SK-N-SH treated with all-trans-retinoic acid at 6 μM for 48 hours (cell line): Measurements from ENCODE around the gene GIPC2.

Experiments used
- ARNTL ChIP-seq: fragments of 450-650 bp; formaldehyde crosslinking; IDR thresholded peaks from 2 replicates; pipeline ENCODE4 v1.5.0; 2020; ENCODE audit warnings: low read depth, mild to moderate bottlenecking, moderate library complexity, borderline replicate concordance
- BACH2 ChIP-seq: fragments of 250-450 bp; sonication (Bioruptor Pico); IDR thresholded peaks from 2 replicates; pipeline ENCODE4 v1.9.0; 2021; ENCODE audit warnings: mild to moderate bottlenecking, borderline replicate concordance
- CSDC2 ChIP-seq: fragments of 250-450 bp; sonication (Bioruptor Pico); IDR thresholded peaks from 2 replicates; pipeline ENCODE4 v1.5.0; 2020; ENCODE audit warnings: mild to moderate bottlenecking, moderate library complexity
- PATZ1 ChIP-seq: fragments of 250-450 bp; sonication (Bioruptor Pico); IDR thresholded peaks from 2 replicates; pipeline ENCODE4 v1.8.0; 2020; ENCODE audit warnings: mild to moderate bottlenecking, moderate library complexity, borderline replicate concordance
- PPARA ChIP-seq: fragments of 250-450 bp; sonication (Bioruptor Pico); IDR thresholded peaks from 2 replicates; pipeline ENCODE4 v1.5.0; 2020; ENCODE audit warnings: mild to moderate bottlenecking, borderline replicate concordance
- RARB ChIP-seq: fragments of 250-450 bp; sonication (Bioruptor Pico); IDR thresholded peaks from 2 replicates; pipeline ENCODE4 v1.8.0; 2021; ENCODE audit warnings: mild to moderate bottlenecking, moderate library complexity
- ZFP3 ChIP-seq: fragments of 250-450 bp; sonication (Bioruptor Pico); IDR thresholded peaks from 2 replicates; pipeline ENCODE4 v1.5.0; 2020; ENCODE audit warnings: mild to moderate bottlenecking, moderate library complexity

GRCh38 chr1:78009276-78009675 is 36.5 kb upstream of the GIPC2 start:
- no peak for TF ChIP-seq BACH2
- no peak for TF ChIP-seq ARNTL (CRISPR knock-in tag)
- no peak for TF ChIP-seq ZFP3 (CRISPR knock-in tag)
- TF ChIP-seq PATZ1 (CRISPR knock-in tag) = no peak
- no peak for TF ChIP-seq CSDC2 (CRISPR knock-in tag)
- no peak for TF ChIP-seq PPARA
- TF ChIP-seq RARB = no peak
